ENCODE measurements around the gene CCDC116. TPM values are rescaled to one million over a fixed set of nuclear protein-coding genes. Genes with fewer than 3 reads are reported as not detected.

The CCDC116 gene
- polyA plus RNA-seq, 1 donor: 0.58 TPM

- DNase-seq: no peak
Measured at GRCh38 chr22:21681566-21682370, 49.2 kb downstream of the CCDC116 start.

DNA sequence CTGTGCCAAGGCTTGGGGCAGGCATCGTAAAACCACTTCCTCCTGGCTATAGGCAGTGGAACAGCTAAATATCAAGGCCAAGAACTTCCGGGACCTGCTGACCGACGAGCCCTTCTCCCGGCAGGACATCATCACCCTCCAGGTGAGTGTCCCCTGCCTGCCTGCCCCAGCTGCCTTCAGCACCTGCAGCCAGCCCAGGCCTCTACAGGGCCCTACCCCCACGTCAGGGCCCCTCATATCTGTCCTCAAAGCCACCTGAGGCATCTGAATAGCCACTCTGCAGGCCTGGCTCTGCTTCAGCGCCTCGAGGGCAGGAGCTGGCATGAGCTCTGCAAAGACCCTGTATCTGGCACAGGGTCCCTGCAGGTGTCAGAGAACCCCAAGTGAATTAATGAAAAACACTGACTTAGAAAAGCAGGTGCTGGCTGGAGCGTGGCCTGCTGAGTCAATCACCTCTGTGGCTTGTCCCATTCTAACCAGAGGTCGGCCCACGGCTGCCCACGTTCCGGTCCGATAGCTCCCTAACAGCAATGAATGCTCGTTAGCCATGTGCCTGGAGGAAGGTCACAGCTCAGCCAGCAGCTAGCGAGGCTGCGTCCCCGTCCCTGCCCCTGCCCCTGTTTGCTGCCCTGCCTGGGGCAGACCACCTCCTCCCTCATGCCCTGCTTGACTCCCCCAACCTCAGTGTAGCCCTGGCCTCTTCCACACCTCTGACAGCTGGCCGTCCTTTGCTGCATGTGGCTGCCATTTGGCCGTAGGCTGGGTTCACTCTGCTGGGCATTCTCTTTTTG lies 50.0 kb downstream of the CCDC116 start:
- DNase-seq: no peak

DNA sequence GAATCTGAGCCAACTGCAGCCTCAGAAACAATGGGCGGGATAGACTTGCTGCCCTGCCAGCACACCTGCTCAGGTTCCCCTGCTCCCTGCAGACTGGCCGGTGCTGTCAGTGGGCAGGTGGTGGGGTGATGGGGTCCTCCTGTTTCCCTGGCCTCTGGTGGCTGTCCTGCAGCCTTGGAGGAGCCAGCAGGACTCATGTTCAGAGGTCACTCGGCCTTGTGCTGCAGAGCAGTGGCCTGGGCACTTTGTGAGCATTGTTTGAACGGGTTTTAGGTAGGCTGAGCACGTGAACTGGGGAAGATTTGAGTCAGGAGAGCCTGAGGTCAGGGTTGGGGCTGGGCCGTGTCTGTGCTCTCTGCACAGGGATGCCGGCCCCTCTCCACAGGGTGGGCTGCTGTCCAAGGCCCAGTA lies 50.8 kb downstream of the CCDC116 start:
- DNase-seq: no peak

GRCh38 chr22:21684492-21685163 lies 52.1 kb downstream of the CCDC116 start:
- DNase-seq: no peak

GRCh38 chr22:21685164-21685513 lies 52.6 kb downstream of the CCDC116 start:
- no peak for DNase-seq

GRCh38 chr22:21686193-21686608 lies 53.6 kb downstream of the CCDC116 start:
- no peak for DNase-seq

Other genes starting within 250 kb of the CCDC116 start
- gene RIMBP3B, start 249.0 kb upstream of the CCDC116 start, polyA plus RNA-seq (ENCODE audit: insufficient read length): not detected
- gene HIC2, start 215.4 kb upstream of the CCDC116 start, polyA plus RNA-seq (ENCODE audit: insufficient read length): 9.7 TPM
- 1.8 TPM for gene TMEM191C, start 165.4 kb upstream of the CCDC116 start, polyA plus RNA-seq (ENCODE audit: insufficient read length)
- 0.20 TPM for gene RIMBP3C, start 81.3 kb upstream of the CCDC116 start, polyA plus RNA-seq (ENCODE audit: insufficient read length)
- gene UBE2L3, start 65.0 kb upstream of the CCDC116 start, polyA plus RNA-seq (ENCODE audit: insufficient read length): 53.8 TPM
- gene YDJC, start 2.7 kb upstream of the CCDC116 start, polyA plus RNA-seq (ENCODE audit: insufficient read length): 8.8 TPM
- 13.1 TPM for gene SDF2L1, start 9.5 kb downstream of the CCDC116 start, polyA plus RNA-seq (ENCODE audit: insufficient read length)
- 42.0 TPM for gene PPIL2, start 33.3 kb downstream of the CCDC116 start, polyA plus RNA-seq (ENCODE audit: insufficient read length)
- gene YPEL1, start 103.0 kb downstream of the CCDC116 start, polyA plus RNA-seq (ENCODE audit: insufficient read length): 20.9 TPM
- 142 TPM for gene MAPK1, start 234.9 kb downstream of the CCDC116 start, polyA plus RNA-seq (ENCODE audit: insufficient read length)